Ecto neural progenitor cell (in vitro differentiated cells): Measurements from ENCODE around the gene AMZ2.
"Not testable (repeated sequence)": the region's sequence is repeated elsewhere in the genome, so short reads cannot be mapped to it uniquely, and the experiment has no call there.

ENCODE experiments used
- DNase-seq: peaks from one replicate; pipeline ENCODE4 v3.0.0-alpha.2; 2018; ENCODE audit warnings: low spot score

Gene AMZ2

DNA sequence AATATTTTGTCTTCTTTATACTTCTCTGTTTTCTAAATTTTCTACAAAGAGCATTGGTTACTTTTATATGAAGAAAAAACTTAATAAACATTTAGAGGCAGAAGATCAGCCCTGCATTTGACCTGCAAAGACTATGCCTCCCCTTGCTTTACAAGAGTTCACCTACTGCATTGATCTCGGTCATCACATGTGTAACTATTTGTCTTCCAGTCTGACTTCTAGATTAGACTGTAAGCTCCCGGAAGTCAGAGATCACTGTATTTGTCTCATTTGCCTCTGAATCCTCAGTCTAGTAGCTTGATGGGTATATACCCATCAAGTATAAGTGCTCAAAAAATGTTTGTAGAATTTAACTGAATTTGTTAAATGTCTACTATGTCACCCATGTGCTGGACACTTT, 27.7 kb upstream of the AMZ2 start:
- DNase-seq: not testable (repeated sequence)

DNA sequence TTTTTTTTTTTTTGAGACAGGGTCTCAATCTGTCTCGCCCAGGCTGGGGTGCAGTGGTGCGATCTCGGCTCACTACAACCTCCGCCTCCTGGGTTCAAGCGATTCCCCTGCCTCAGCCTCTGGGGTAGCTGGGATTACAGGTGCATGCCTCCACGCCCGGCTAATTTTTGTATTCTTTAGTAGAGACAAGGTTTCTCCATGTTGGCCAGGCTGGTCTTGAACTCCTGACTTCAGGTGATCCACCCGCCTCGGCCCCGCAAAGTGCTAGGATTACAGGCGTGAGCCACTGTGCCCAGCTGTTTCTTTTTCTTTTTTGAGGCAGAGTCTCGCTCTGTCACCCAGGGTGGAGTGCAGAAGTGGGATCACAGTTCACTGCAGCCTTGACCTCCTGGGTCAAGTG, 27.1 kb upstream of the AMZ2 start:
- DNase-seq: not testable (repeated sequence)

DNA sequence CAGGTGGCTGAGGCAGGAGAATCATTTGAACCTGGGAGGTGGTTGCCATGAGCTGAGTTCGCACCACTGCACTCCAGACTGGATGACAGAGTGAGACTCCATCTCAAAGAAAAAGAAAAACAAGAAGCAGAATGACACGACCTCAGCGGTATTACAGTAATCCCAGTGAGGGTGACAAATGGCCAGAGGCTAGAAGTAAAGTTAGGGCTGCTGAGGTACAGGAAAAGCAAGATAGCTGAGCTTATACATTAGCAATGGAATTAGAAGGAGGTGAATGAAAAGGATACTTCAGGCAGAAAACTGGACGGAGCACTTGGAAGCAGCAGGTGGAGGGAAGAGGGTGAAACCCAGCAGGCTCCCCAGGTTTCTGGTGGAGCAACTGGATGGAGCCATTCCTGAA, 26.1 kb upstream of the AMZ2 start:
- no peak for DNase-seq

DNA sequence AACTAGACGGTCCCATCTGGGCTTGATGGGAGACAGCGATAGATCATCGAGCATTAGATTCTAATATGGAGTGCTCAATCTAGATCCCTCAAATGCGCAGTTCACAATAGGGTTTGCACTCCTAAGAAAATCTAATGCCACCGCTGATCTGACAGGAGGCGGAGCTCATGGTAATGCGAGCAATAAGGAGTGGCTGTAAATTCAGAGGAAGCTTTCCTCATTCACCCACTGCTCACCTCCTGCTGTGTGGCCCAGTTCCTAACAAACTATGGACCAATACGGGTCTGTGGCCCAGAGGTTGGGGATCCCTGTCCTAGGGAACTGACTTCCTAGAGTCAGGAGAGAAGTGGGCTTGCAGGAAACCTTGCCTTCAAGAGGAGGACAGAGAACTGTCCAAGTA, 25.2 kb upstream of the AMZ2 start:
- DNase-seq: no peak

DNA sequence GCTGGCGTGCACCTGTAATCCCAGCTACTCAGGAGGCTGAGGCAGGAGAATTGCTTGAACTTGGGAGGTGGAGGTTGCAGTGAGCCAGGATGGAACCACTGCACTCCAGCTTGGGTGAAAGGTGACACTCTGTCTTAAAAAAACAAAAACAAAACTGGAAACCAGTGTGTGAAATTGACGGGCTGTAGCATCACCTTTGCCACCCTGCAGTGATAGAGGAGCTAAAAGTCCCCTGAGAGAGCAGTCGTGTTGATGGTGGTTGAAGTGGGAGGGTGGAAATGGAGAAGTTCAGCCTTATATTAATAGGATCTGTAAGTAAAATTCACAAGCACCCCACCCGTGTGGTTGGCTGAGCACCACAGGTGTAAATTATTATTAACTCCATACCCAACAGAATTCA, 22.8 kb upstream of the AMZ2 start:
- DNase-seq: not testable (repeated sequence)

DNA sequence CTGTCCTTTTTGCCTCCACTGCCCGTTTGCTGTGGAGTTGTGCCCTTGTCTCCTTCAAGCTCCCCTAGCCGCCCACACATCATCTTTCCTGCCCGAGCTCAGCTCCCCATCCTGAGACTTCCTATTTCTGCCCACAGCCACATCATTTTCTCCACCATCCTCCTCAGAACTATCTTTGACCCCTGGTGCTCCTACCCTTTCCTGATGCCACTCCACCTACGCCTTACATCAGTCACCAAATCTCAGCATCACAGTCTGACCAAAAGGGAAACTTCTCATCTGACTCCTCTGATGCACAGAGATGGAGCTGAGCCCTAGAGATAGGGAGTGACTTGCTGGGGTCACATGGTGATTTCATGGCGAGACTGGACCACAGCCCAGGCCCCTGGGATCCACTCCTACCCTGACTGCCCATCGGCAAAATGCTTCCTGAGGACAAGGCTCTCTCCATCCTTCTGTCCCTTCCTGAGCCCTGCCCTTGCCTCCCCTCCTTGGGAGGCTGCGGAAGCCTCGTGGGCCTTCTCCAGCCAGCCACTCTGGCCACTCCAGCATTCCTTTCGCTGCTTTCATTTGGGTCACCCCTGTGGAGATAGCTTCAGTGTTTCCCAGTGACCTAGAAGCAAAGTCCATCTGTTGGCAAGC, 19.7 kb upstream of the AMZ2 start:
- not testable (repeated sequence) for DNase-seq

DNA sequence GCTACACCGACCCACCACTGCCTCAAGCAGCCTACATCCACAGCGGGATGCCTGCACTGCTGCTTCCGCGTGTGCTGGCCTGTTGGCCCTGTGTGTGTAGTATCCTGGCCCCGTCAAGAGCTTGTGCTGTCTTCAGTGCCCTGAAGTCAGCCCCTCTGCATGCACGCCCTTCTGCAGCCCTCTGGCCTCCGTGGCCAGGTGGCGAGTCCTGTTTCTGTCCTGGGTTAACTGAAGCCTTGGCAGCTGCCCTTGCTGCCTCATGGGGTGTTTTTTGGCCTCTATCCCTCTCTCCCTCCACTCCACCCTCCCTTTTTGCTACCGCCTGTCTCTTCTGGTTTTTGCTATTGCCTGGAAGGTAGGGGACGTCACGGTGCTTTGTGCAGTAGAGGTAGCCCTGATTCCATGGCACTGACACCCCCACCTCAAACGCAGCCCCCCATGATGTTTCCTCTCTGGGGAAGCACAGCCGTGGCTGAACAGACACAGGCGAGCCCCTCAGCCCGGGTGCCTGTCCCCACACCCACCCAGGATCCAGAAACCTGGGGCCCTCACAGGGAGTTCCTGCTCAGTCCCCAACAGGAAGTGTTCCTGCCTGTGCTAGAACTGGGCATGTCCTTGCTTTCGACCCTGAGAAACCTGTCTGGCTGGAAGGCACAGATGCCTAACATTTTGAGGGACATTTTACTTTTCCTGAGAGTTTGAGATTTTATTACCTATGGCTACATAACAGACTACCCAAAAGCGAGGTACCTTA, 18.8 kb upstream of the AMZ2 start:
- no peak for DNase-seq

DNA sequence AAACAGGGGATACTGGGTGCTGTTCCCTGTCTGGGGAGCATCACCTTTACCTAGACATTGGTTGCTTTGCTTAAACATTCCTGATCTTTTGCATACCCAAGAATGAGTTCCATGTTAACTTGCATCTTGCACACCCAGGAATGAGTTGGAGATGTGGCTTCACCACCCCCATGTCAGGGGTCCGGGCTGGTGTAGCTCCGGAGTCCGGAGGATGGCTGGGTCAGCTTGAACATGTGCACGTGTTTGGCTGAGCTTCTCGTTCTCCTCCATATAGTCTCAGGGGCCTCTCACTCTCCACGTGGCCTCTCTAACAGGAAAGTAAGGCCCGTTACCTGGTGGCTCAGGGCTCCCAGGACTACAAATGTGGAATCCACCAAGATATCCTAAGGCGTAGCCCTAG, 18.2 kb upstream of the AMZ2 start:
- no peak for DNase-seq

DNA sequence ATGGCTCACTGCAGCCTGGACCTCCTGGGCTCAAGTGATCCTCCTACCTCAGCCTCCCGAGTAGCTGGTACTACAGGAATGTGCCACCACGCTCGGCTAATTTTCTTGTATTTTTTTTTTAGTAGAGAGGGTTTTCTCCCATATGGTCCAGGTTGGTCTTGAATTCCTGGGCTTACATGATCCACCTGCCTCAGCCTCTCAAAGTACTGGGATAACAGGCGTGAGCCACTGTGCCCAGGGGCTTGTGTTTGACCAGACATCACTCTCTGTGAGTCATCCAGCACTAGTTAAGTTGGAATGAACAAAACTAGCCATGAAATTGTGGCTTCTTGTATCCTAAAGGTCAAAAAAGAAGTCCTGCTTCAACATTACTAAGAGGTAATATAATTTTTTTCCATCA, 16.7 kb upstream of the AMZ2 start:
- DNase-seq: not testable (repeated sequence)

DNA sequence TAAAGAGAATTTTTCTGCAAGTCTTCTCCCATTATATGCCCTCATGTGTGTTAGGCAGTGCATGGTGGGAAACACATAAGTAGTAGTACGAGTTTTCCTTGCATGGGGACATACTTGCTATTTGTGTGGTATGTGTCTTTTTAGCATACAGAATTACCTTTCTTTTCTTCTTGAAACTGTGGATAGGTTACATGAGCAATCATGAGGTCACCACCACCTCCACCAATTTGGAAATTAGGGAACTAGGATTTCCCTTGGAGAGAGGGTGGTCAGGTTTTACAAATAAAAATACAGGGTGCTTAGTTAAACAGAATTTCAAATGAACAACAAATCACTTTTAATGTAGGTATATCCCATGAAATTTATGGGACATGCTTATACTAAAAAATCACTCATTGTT, 16.3 kb upstream of the AMZ2 start:
- DNase-seq: no peak

DNA sequence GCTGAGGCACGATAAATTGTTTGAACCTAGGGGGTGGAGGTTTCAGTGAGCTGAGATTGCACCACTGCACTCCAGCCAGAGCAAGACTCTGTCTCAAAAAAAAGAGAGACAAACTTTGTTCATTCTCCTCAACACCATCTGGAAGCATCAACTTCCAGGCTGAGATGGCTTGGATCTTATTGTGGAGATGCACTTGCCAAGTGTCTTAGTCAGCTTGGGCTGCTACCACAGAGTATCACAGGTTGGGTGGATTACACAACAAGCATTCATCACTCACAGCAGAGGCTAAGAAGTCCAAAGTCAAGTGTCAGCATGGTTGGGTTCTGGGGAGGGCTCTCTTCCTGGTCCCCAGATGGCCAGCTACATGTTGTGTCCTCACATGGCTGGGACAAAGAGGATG, 15.1 kb upstream of the AMZ2 start:
- not testable (repeated sequence) for DNase-seq

DNA sequence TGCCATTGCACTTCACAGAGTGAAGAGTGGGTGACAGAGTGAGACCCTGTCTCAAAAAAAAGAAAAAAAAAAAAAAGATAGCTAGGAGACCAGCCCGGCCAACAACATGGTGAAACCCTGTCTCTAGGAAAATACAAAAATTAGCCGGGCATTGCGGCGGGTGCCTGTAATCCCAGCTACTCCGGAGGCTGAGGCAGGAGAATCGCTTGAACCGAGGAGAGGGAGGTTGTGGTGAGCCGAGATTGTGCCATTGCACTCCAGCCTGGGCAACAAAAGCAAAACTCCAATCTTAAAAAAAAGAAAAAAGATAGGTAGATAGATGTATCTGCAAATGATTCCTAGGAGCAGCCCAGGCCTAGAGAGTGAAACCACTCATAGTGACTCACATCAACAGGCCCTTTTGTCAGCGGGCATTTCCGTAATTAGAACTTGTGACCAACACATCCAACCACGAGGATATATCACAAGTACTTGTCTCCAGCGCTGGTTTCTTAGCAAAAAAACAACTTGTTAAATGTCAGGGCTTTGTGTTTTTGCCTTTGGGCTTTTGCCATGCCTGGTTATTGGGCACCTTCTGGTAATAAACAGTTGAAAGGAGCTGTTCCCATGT, 13.0 kb upstream of the AMZ2 start:
- DNase-seq: not testable (repeated sequence)

DNA sequence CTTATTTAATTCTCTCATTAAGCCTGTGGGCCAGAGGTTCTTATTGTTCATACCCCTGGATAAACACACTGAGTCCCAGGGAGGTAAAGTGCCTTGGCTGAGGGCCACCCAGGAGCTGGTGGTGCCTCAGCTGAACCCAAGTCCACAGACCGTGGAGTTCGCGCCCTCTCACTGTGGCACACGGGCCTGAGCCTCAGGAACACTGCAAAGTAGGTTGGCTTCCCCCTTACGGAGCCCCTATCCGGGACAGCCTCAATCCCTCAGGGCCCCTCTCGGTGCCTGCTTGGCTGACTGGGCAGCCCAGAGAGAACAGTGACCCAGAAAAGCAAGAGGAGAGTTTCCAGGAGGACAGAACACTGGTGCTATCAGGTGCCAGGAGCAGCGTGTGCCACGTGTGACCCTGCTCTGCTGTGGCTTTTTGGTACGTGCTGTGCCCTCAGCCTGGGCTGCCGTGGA, 12.5 kb upstream of the AMZ2 start:
- not testable (repeated sequence) for DNase-seq

DNA sequence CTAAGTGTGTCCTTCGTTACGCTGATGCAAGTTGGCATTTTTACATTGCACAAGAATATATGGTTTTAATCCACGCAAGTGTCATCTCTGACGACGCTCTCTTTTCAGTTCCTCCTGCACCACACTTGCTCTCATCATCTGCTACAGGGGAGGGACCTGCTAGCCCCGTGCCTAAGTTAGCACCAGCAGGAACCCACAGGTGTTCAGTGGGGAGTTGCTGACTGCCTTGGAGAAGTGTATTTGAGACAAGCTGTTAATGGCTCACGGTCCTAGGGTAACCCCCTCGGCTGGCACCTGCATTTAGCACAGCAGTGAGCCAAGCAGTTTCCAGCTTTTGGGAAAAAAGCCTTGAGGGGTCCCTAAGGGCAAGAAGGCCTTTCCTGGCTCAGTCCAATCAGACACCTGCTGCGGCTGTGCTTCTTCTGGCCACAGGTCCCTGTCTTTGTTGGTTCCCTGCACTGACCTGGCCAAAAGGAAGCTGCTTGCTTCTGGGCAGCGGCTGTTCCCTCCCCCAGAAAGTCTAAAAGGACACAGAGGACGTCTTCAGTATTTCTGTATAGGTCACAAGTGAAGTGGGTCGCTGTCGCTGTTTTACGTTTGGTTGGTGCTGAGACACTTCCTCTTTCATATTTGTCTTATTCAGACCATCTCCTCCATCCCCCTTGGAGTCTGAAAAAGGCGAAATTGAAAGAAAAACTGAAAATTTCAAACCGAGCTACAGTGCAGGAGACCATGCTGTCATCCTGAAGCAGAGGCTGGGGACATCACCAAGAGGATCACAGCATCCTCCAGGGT, 10.3 kb upstream of the AMZ2 start:
- DNase-seq: not testable (repeated sequence)

DNA sequence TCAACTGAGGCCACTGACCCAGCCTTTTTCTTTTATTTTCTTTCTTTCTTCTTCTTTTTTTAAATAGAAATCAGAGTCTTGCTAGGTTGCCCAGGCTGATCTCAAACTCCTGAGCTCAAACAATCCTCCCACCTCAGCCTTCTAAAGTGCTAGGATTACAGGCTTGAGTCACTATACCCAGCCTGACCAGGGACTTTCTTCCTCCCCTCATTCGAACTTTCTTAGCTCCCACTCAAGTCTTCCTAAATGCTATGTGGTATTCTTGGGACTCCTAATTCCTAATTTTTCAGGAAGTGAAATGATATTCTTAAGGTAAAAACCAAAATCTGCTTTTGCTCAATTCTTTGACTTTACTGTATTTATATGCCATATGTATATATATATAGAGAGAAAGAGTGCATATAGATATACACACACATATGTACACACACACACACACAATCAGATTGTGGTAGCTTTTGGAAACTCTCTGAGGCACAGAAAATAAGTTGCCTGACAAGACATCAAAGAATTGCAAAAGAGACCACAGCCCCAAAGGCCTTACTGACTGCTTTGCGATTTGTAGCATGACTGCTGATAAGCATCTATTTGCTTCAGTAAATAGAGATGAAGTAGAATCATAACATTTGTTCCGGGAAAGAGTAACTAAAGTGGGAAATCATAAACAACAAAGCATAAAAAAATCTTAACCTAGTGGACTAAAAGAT, 9.5 kb upstream of the AMZ2 start:
- no peak for DNase-seq

DNA sequence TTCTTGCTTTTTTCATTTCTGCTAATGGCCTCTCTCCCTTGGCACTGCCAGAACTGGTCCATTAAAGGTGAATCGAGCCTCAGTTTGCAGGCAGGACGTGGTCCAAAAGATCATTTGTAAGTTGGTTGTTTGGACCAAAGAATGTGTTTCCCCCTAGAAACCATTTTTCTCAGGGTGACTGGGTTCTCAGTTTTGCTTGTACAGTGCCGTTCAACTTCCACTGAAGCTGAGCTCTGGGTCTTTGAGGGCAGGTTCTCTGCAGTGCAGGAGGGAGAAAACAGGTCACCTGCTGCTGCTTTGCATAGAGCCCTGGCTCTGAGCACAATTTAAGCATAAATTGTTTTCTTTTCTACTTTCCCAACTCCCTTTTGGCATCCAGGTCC, 9.0 kb upstream of the AMZ2 start:
- DNase-seq: no peak

DNA sequence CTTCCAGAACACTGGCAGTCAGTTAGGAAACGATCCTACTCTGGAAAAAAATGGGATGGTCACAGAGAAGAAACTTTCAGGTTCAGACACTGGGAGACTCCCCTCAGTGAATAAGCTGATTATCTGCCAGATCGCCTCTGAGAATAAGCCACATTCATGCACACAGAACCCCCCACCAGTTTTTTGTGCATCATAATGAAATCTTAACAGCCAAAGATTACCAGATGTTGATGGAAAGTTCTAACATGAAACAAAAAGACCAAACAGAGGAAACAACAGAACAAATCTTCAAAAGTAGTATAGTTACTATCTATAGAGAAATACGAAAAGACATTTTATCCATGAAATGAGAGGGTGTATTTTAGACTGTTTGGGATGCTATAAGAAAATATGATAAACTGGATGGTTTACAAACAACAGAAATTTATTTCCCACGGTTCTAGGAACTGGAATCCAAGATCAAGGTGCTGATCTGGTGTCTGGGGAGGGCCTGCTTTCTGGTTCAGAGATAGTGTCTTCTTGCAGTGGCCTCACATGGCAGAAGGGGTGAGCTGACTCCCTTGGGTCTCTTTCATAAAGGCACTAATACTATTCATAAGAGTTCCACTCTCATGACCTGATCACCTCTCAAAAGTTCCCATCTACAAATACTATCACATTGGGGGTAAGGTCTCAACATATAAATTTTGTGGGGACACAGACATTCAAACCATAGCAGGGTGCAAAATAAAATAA, 8.0 kb upstream of the AMZ2 start:
- no peak for DNase-seq

DNA sequence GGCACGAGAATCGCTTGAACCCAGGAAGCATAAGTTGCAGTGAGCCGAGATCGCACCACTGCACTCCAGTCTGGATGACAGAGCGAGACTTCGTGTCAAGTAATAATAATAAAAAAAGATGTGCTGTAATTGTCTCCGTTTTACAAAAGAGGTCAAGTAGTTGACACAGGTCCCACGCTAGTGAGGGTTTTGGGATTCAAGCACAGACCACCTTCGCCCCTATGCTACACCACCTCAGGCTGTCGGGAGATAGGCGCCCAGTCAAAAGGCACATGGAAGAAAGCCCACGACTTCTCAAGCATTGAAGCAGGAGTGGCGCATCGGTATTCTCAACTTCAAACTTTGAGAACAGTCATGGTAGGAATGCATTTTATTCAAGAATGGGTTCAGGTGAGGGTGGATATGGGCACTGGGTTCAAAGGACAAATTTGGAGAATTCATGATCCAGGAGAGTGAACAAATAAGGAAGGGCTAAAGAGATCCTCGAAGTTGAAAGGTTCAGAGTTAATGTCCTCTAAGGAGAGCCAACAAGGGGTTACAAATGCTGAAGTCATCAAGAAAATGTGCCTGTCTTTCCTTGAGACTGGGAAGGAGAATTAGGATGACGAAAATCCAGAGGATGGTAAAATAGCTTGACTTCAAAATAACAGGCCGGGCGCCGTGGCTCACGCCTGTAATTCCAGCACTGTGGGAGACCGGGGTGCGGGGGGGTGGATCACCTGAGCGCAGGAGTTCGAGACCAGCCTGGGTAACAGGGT, 1.4 kb upstream of the AMZ2 start:
- no peak for DNase-seq

DNA sequence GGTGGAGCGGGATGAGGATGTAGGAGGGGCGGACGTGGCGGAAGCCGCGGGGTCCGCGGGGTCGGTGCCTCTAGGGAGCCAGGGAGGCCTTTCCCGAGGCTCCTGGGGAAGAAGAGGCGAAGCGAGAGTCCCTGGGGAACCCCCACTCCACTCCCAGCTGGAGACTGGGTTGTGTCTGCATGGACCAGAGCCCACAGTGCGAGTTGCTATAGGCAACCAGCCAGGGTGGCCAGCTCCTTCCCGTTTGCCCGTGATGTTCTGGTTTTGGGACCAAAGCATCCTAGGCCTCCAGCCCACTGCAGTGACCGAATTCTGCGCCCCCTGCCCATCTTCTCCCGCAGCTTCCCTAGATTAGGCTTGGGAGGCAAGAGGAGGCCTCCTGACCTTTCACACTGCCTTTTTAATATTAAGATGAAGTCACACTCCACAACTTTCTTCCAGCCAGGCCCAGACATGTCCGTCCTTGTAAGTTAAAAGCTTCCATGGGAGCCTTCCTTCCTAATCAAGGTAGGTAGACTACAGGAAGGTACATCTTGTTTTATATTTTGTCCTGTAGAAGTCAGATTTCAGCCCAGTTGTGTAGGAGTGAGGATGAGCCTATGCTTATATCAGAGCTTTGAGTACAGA, 469 bp downstream of the AMZ2 start:
- DNase-seq: no peak

DNA sequence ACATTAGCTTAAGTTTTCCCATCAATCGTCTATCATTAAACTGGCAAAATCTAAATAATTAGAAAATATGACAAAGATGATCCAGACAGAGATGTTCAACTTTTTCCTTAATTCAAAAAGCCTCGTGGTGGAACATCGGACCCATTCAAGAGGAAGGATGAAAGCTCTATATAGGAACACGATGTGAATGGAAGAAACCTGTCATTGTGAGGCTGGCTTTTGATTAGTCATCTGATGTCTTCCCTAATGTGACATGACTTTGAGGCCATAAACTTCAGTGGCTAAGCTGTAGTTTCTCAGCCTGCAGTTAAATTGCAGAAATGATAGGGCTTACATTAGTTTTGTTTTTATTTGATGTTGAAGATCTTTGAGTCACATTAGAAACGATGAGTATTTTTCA, 1.0 kb downstream of the AMZ2 start:
- no peak for DNase-seq
